ENCODE results near the gene WDR64.
"Not testable (repeated sequence)": the region's sequence is repeated elsewhere in the genome, so short reads cannot be mapped to it uniquely, and the experiment has no call there.

Gene WDR64

GRCh38 chr1:241744591-241744990, 92.5 kb downstream of the WDR64 start:
- DNase-seq: no peak

GRCh38 chr1:241747992-241748391, 95.9 kb downstream of the WDR64 start:
- DNase-seq: no peak

GRCh38 chr1:241749041-241749944, 97.2 kb downstream of the WDR64 start:
- no peak for DNase-seq

GRCh38 chr1:241749945-241750695, 98.0 kb downstream of the WDR64 start:
- no peak for DNase-seq

GRCh38 chr1:241751524-241751923, 99.4 kb downstream of the WDR64 start:
- no peak for DNase-seq

GRCh38 chr1:241762713-241763339, 110.7 kb downstream of the WDR64 start:
- DNase-seq: no peak

DNA sequence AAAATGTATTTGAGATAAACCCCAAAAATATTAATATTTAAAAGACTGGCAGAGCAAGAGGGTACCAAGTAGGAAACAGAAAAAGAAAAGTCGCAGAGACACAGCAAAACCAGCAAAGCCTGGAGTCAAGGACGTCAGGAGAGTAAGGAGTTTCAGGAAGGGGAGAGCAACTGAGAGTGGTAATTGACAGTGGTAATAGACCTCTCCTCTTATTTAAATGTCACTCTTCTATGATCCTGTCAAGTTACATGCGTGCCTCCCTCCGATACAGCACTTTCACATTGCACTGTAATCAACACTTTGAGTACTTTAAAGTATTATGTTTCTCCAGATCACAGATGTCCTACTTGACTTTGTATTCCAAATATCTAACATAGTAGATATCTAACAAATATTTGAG, 113.3 kb downstream of the WDR64 start:
- no peak for DNase-seq

GRCh38 chr1:241767737-241768136, 115.7 kb downstream of the WDR64 start:
- no peak for DNase-seq

- DNase-seq: no peak
Measured at GRCh38 chr1:241770115-241770514, 118.0 kb downstream of the WDR64 start.

DNA sequence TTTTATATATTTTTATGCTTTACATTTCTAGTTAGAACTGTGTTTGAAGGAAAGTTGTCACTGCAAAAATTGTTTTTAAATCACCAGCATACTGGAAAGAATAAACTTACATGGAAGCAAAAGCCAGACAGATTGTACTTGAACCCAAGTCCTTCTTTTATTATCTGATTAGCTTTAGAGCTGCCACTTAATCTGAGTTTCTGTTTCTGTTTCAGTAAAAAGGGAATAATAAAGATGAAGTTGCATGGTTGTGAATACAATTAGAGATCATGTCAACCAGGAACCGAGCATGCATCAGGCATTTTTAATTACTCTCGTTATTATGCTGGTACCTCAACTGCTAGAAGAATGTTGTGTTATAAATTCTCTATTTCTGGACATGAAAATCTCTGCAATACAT, 119.0 kb downstream of the WDR64 start:
- no peak for DNase-seq

DNA sequence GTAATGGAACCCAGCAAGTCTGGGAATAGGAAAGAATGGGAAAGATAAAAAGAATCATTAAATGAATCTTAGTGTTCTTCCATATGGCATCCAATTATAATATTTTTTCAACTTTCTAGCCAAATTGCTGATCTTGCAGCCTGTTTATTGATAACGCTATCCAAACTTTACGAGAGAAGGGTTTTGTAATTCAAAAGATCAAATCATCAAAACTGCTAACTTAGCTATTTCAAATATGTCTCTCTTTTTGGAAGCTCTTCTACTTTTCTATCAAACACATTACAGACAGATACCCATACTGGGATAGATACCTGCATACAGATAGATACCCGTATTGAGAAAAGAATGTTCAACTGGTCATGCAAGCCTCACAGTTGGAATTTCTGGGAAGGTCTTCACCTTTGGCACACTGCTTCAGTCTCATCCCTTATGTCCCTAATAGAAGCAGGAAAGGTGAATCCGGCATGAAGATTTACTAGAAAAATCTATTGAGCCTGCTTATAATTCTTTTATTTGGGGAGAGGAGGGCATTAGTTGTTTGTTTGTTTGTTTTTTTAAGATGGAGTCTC, 120.9 kb downstream of the WDR64 start:
- no peak for DNase-seq

DNA sequence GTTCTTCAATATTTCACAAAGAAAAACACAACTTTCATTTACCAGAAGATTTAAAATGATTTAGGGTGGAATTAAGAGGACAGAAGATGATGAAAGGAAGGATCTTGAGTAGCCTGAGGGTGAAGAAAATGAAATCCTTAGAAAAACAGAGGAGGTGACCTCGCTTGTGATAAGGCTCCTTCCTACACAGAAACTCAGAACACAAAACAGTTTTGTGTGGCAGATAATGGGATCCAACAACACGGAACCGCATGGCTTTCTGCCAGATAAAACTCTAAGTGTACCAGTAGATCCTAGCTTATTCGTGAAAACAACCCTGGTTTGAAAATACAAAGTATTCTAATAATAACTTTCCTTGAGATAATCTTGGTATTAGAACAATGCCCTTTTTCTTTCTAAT, 121.9 kb downstream of the WDR64 start:
- no peak for DNase-seq

DNA sequence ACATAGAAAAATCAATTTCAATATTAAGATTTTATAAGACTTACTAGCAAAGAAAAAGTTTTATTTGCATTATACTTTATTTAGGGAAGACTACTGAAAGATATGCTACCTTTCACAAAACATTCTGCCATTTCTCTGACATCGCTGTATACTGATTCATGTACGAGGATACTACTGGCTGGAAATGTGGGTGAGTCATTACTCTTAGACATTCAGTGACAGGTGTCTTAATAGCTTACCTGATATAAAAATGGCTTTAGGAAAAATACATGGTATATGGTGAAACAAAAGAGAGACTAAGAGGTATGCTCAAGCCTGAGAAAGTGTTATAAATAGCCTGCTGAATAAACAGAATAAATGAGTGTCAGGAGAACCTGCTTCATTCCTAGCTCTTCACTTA, 122.9 kb downstream of the WDR64 start:
- no peak for DNase-seq

GRCh38 chr1:241776911-241777310, 124.8 kb downstream of the WDR64 start:
- no peak for DNase-seq

- no peak for DNase-seq
Measured at GRCh38 chr1:241778117-241778516, 126.0 kb downstream of the WDR64 start.

GRCh38 chr1:241779897-241780296, 127.8 kb downstream of the WDR64 start:
- DNase-seq: no peak

GRCh38 chr1:241782396-241782795, 130.3 kb downstream of the WDR64 start:
- no peak for DNase-seq

GRCh38 chr1:241787691-241788090, 135.6 kb downstream of the WDR64 start:
- no peak for DNase-seq

GRCh38 chr1:241789061-241789460, 137.0 kb downstream of the WDR64 start:
- no peak for DNase-seq

DNA sequence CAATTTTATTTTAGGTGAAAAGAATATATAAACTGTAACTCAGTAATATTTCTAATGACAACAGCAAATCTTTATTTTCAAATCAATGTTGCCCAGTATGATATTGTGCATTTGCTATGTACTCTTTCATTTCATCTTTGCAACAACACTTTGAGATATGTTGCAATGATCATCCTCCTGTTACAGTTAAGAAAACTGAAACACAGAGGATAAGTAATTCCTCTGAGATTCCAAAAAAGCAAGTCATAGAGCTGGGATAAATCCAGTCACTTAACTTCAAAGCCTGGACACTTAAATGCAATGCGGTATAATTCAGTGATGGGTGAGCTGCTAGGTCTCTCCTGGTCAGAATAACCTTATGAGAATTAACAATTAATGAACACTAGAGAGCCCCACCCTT, 147.3 kb downstream of the WDR64 start:
- no peak for DNase-seq

GRCh38 chr1:241800640-241801039, 148.6 kb downstream of the WDR64 start:
- DNase-seq: no peak

GRCh38 chr1:241802863-241803262, 150.8 kb downstream of the WDR64 start:
- DNase-seq: no peak

GRCh38 chr1:241804706-241805105, 152.6 kb downstream of the WDR64 start:
- DNase-seq: not testable (repeated sequence)
